Measurements from ENCODE around the gene SLC10A1.

DNA sequence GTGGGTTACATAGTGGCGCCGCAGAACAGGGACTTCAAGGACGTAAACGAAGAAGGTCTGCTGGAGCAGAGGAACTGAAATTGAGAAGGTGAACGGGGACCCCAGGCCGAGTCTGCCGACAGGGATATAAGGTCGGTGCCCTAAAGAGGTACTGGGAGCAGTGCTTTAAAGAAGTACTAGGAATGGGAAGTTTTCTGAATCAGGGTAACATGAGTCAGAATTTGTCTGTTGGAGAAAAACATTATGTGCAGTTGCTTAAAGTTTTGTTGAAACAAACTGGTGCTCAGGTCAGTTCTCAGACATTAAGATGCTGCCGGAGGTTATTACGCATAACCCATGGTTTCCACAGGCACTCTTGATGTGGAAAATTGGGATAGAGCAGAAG, 14.8 kb upstream of the SLC10A1 start:
- TF ChIP-seq, protein P1, sequence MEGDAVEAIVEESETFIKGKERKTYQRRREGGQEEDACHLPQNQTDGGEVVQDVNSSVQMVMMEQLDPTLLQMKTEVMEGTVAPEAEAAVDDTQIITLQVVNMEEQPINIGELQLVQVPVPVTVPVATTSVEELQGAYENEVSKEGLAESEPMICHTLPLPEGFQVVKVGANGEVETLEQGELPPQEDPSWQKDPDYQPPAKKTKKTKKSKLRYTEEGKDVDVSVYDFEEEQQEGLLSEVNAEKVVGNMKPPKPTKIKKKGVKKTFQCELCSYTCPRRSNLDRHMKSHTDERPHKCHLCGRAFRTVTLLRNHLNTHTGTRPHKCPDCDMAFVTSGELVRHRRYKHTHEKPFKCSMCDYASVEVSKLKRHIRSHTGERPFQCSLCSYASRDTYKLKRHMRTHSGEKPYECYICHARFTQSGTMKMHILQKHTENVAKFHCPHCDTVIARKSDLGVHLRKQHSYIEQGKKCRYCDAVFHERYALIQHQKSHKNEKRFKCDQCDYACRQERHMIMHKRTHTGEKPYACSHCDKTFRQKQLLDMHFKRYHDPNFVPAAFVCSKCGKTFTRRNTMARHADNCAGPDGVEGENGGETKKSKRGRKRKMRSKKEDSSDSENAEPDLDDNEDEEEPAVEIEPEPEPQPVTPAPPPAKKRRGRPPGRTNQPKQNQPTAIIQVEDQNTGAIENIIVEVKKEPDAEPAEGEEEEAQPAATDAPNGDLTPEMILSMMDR (conservative IDR thresholded peaks at IDR 0.05; ENCODE audit: low read length) = no peak
- TF ChIP-seq EZH2phosphoT487 (IDR thresholded peaks at IDR 0.05; ENCODE audit: borderline replicate concordance, low read depth, low read length) = no peak

Data from OCI-LY7 (cell line).